K562 (cell line): Measurements from ENCODE around the gene UBE2D2. TPM values are rescaled to one million over a fixed set of nuclear protein-coding genes. Genes with fewer than 3 reads are reported as not detected.
A peak's percentile ranks its signal among the peaks of the same experiment; 100 is the strongest.
"Not testable (repeated sequence)": the region's sequence is repeated elsewhere in the genome, so short reads cannot be mapped to it uniquely, and the experiment has no call there.

Experiments used
- ATAC-seq: fragments of 200-7000 bp; cut with Tn5 transposase; 3 replicates; pipeline ENCODE4 v1.9.1; 2020; ENCODE audit warnings: moderate library complexity
- BruUV-seq: library from RNA; stranded (reverse); fragments of 400-500 nt; replicated peaks from 2 replicates; lab custom pipeline; 2021; lab: Mats Ljungman, UMichigan
- CTCF ChIA-PET: fragments of 300-600 bp; formaldehyde crosslinking; extraction: SDS; loops from one replicate; lab custom pipeline; 2021; ENCODE audit warnings: low intra/inter-chr PET ratio; lab: Yijun Ruan, JAX
- POLR2A ChIA-PET: fragments of 300-600, 350-650 bp; sonication (Branson Sonifier 250); formaldehyde crosslinking; extraction: SDS; loops from one replicate; lab custom pipeline; 2021; ENCODE audit warnings: antibody characterized with exemption, inconsistent platforms; lab: Yijun Ruan, JAX
- DNase-seq, 4 experiments: peaks; one replicate each; pipeline versions ENCODE4 v3.0.0 to v3.0.0-alpha.2; 2011 to 2018; ENCODE audit warnings: low spot score in 3 of 4, mixed read lengths in 3 of 4; ENCODE audit errors: extremely low read depth in 1 of 4
- FAIRE-seq: peaks from 2 replicates; lab custom pipeline; 2011; peaks lifted over from hg19 to GRCh38; lab: Jason Lieb, UNC
- H2AFZ ChIP-seq: 2 replicates; pipeline ENCODE4 v1.6.0; 2011; ENCODE audit warnings: low read depth, low read length, control low read depth, inconsistent platforms
- H3K27ac ChIP-seq: fragments of 200-600 bp; 3 replicates; pipeline ENCODE4 v1.8.0; 2011; ENCODE audit warnings: low read depth, mild to moderate bottlenecking, control low read depth, inconsistent platforms, low read length, moderate library complexity, mixed read lengths; ENCODE audit errors: extremely low read depth
- H3K27me3 ChIP-seq, 2 experiments: fragments of 300-600 bp in 1 of 2; 2 replicates in 1 of 2; 3 replicates in 1 of 2; pipeline versions ENCODE4 v1.6.0 to v1.8.0; 2011; ENCODE audit warnings: inconsistent platforms in 2 of 2, low read length in 2 of 2, mild to moderate bottlenecking in 1 of 2, mixed read lengths in 1 of 2, moderate library complexity in 1 of 2; ENCODE audit not compliant: control insufficient read depth in 2 of 2, insufficient read depth in 2 of 2
- H3K36me3 ChIP-seq: fragments of 300-600 bp; 3 replicates; pipeline ENCODE4 v1.8.0; 2011; ENCODE audit warnings: mild to moderate bottlenecking, low read length, inconsistent platforms; ENCODE audit not compliant: control insufficient read depth, insufficient read depth
- H3K4me1 ChIP-seq, 2 experiments: fragments of 200-600 bp in 1 of 2; replicated peaks in 1 of 2; 2 replicates in 1 of 2; 3 replicates in 1 of 2; pipeline versions ENCODE4 v1.5.1 to v1.8.0; 2011; ENCODE audit warnings: inconsistent platforms in 2 of 2, low read length in 2 of 2, mild to moderate bottlenecking in 1 of 2, mixed read lengths in 1 of 2, moderate library complexity in 1 of 2; ENCODE audit not compliant: control insufficient read depth in 2 of 2, insufficient read depth in 2 of 2
- H3K4me2 ChIP-seq: 2 replicates; pipeline ENCODE4 v1.6.1; 2011; ENCODE audit warnings: low read length, control low read depth, inconsistent platforms, mixed read lengths; ENCODE audit not compliant: insufficient read depth
- H3K4me3 ChIP-seq: fragments of 200-600 bp; sonication (generic), shearing (Covaris generic); 2 replicates; pipeline ENCODE4 v1.5.1; 2016; ENCODE audit warnings: control low read depth, inconsistent platforms
- H3K79me2 ChIP-seq: fragments of 200-600 bp; 3 replicates; pipeline ENCODE4 v1.8.0; 2011; ENCODE audit warnings: low read length, inconsistent platforms; ENCODE audit not compliant: control insufficient read depth, insufficient read depth
- H3K9ac ChIP-seq, 2 experiments: 2 replicates each; pipeline versions ENCODE4 v1.6.0 to v1.6.1; 2011; ENCODE audit warnings: low read depth in 2 of 2, low read length in 2 of 2, control low read depth in 1 of 2, inconsistent platforms in 1 of 2, mild to moderate bottlenecking in 1 of 2, mixed read lengths in 1 of 2; ENCODE audit not compliant: insufficient read depth in 1 of 2
- H3K9me1 ChIP-seq: one replicate; pipeline ENCODE4 v1.6.0; 2011; ENCODE audit warnings: inconsistent platforms, mild to moderate bottlenecking, low read length, moderate library complexity; ENCODE audit not compliant: control insufficient read depth, insufficient read depth
- H3K9me3 ChIP-seq: replicated peaks from 2 replicates; pipeline ENCODE4 v1.5.1; 2011; ENCODE audit warnings: low read depth, low read length, inconsistent platforms; ENCODE audit not compliant: control insufficient read depth, insufficient read depth
- H4K20me1 ChIP-seq: replicated peaks from 2 replicates; pipeline ENCODE4 v1.6.1; 2011; ENCODE audit warnings: low read length, inconsistent platforms, mixed read lengths; ENCODE audit not compliant: control insufficient read depth, insufficient read depth
- DPF2 ChIP-seq: fragments of 450-650 bp; IDR thresholded peaks from 2 replicates; pipeline ENCODE4 v1.6.1; 2016
- MLLT1 ChIP-seq, 2 experiments: fragments of 450-650 bp; IDR thresholded peaks; 2 replicates each; pipeline ENCODE4 v1.6.1; 2016
- ZBTB33 ChIP-seq: sonication (generic); formaldehyde crosslinking; IDR thresholded peaks from 2 replicates; pipeline ENCODE4 v1.8.1; 2023; ENCODE audit warnings: mild to moderate bottlenecking, missing genetic modification reagents
- WGBS: fragments of 100-300 bp; shearing (Covaris generic); methylation state at CpG from one replicate; pipeline ENCODE4 v1.1.6; 2016; ENCODE audit warnings: low coverage, mixed read lengths; ENCODE audit not compliant: insufficient coverage; ENCODE audit errors: missing lambda C conversion rate; 5-methylcytosine and 5-hydroxymethylcytosine counted together
- in situ Hi-C: fragments of 300-500 bp; cut with MboI; formaldehyde crosslinking; loops from 4 replicates; pipeline ENCODE4 v1.15.0; 2018; ENCODE audit warnings: inconsistent platforms, mixed read lengths
- intact Hi-C: fragments of 100-400 bp; cut with micrococcal nuclease; formaldehyde crosslinking; loops from 2 replicates; pipeline ENCODE4 v1.14.2; 2022
- polyA plus RNA-seq, 8 experiments: library from polyadenylated mRNA; depleted of rRNA in 4 of 8; stranded (reverse) in 5 of 8; unstranded in 3 of 8; fragments of >200 nt; fragmentation: Nextera tagmentation in 2 of 8; fragmentation: Illumina TruSeq in 1 of 8; extraction: Ambion mirVana in 2 of 8; extraction: Trizol in 1 of 8; gene quantifications; 2 replicates each; pipeline versions ENCODE4 v1.2.1 to v1.2.3, GENCODE V29; 2011 to 2014; ENCODE audit warnings: inconsistent platforms in 1 of 8, missing spikeins in 1 of 8
- total RNA-seq, 7 experiments: library from RNA; depleted of rRNA in 6 of 7; stranded (reverse); fragments of >200 nt in 6 of 7; fragmentation: Illumina TruSeq in 2 of 7; extraction: Trizol in 2 of 7; gene quantifications; 2 replicates each; pipeline versions ENCODE4 v1.2.1 to v1.2.3, GENCODE V29; 2011 to 2021; ENCODE audit warnings: low replicate concordance in 1 of 7

UBE2D2 gene
- total and polyA plus RNA-seq, 9 of the 15 experiments (the other 6 are each of a cell fraction or from before 2014, with no cell fraction given) = 53.6 to 198 (median 122) TPM

DNA sequence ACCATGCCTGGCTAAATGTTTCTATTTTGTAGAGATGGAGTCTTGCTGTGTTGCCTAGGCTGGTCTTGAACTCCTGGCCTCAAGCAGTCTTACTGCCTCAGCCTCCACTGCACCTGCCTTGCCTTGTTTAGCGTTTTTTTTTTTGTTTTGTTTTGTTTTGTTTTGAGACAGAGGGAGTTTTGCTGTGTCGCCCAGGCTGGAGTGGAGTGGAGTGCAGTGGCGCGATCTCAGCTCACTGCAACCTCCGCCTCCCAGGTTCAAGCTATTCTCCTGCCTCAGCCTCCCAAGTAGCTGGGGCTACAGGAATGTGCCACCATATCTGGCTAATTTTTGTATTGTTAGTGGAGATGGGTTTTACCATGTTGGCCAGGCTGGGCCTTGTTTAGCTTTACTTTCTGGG is 27.0 kb downstream of the UBE2D2 start:
- Histone ChIP-seq H3K9ac (peak overlapping the region in 1 of 2 experiments; percentile 45; a peak in 1 of 4 replicates), H3K27ac (0 out of 3 replicates have a peak overlapping the region, but pooled peaks have one; percentile 31)
- H3K9me1 ChIP-seq, H2AFZ ChIP-seq, intact Hi-C loops, H3K4me2 ChIP-seq: not testable (repeated sequence)
- ChIA-PET CTCF (interaction anchor here (0.7 kb wide), 1 partner anchor 27 kb away, joined by 4 read pairs; the partner anchor contains the start of gene UBE2D2), POLR2A (interaction anchor here (0.6 to 2.2 kb wide), 6 partner anchors 9 to 802 kb away, joined by 3 to 14 read pairs (median 3); no protein-coding TSS in a partner anchor)
- TF ChIP-seq DPF2 = peak; percentile 32; the same call in 1 of the 2 replicates
- TF ChIP-seq MLLT1 (IDR thresholded peaks at IDR 0.05) = peak in 1 of 2 experiments; percentile 53; a peak in 1 of 4 replicates
- TF ChIP-seq ZBTB33 = peak; percentile 62; the same call in 1 of the 2 replicates
- TF ChIP-seq, all 486 proteins: peak for 3; not testable (repeated sequence) for 483
- BruUV-seq, H3K27me3 ChIP-seq, H3K4me3 ChIP-seq, in situ Hi-C loops, DNase-seq, H3K9me3 ChIP-seq, H4K20me1 ChIP-seq, H3K4me1 ChIP-seq, FAIRE-seq: not testable (repeated sequence)
- 66% methylated on average over 5 of the region's 5 CpGs for WGBS
- peak; percentile 54 for ATAC-seq
- H3K36me3 ChIP-seq = peaks cover 37% of the 10 kb centered on the region; the same call in 2 of the 3 replicates
- H3K79me2 ChIP-seq = peaks cover 86% of the 10 kb centered on the region
